GM21360 (cell line): ENCODE measurements around the gene ATL1.
"Not testable (repeated sequence)": the region's sequence is repeated elsewhere in the genome, so short reads cannot be mapped to it uniquely, and the experiment has no call there.

Experiments
- ATAC-seq: cut with Tn5 transposase; IDR thresholded peaks from one replicate; pipeline ENCODE4 v1.9.1; 2021; ENCODE audit warnings: mild to moderate bottlenecking, moderate library complexity; ENCODE audit not compliant: unreplicated experiment

Gene ATL1

DNA sequence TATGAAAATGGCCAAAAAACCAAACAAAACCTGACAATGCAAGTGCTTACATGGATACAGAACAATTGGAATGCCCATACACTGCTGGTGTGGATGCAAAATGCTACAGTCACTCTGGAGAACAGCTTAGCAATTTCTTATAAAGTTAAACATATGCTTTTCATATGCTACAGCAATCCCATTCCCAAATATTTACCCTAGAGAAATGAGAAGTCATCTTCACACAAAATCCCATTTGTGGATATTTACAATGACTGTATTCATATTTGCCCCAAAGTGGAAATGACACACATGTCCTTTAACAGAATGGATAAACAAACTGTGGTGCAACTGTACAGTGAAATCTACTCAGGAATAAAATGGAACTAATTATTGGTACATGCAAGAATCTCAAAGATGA, 87.8 kb downstream of the ATL1 start:
- no peak for ATAC-seq

DNA sequence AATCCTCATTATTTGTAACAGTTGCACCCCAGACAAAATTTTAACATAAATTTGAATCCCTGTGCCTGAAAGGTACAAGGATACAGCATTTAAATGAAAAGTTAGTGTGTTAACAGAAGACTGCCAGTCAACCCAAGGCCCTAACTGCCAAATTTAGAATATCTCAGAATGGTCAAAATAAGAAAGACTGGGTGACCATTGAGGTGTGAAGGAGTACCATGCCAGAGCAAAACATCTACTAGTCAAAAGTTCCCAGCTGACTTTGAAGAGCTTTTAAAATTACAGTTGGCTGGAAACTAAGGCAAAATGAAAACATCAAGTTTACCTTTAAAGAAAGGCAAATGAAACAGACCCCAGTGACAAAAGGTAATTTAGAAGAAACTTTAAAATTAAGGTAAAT, 89.7 kb downstream of the ATL1 start:
- peak; percentile 46 for ATAC-seq

DNA sequence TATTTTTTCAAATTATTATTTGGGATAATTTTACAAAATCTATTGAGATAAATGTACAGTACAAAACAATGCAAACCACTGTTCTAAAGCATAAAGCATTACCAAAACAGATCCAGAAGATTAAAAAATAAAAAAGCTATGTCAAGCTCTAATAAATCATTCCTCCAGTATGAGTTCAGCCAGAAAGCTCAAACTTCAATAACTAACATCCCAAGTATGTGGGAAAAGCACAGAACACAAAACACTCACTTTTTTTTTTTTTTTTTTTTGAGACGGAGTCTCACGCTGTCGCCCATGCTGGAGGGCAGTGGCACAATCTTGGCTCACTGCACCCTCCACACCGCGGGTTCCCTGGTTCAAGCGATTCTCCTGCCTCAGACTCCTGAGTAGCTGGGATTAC, 96.8 kb downstream of the ATL1 start:
- no peak for ATAC-seq

DNA sequence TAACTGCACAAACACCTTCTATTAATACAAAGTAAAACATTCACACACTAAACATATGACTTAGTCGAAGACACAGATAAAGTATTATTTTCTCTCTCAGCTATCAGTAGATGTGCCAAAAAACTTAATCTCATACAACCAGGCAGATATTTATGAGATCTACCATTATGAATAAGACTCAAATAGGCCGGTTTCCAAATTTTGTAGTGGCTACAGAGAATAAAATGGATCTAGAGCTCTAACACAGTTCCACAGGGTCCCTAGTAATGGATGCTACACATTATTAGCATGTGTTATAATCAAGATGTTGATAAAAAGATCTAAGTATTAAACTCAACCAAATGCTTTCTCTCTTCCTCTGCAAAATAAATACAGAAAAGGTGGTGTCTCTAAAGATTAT, 97.8 kb downstream of the ATL1 start:
- ATAC-seq, result no peak

DNA sequence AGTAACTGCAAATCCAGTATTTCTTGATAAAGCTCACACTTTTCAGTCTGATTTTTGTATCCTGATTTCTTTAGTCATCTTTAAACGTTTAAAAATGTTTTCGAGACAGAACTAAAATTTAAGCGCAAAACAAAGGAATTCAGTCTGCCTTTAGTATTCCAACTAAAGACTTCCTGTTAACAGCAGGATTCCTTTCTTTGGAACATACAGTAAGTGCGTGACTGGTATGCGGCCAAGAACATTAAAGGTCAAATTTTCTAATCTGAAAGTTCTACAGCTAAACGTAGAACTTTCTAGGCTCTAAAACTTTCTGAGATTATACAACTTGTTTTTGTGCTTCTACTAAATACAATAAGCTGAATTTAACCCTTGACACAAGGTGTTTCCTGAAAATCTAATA, 98.3 kb downstream of the ATL1 start:
- ATAC-seq, result no peak

DNA sequence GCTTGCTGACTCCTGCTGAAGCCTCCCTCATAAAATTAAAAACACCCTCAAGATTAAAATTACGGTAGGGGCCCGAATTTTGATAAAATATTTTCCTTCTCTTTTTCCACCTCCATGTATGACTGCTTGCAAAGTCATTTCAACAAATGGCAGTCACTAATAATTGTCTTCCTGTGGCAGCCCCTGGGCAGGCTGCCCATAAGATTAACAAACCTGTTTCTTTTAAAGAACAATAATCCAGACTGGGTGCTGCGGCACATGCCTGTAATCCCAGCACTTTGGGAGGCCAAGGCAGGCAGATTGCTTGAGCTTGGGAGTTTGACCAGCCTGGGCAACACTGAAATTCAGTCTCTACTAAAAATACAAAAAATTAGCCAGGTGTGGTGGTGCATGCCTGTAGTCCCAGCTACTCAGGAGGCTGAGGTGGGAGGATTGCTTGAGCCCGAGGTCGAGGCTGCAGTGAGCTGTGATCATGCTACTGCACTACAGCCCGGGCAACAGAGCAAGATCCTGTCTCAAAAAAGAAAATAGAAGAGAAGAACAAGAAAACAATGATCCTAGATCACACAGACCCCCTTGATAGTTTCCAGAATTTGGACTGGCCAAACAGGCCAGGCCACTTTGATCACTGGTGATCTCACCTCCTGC, 99.5 kb downstream of the ATL1 start:
- ATAC-seq, result no peak

DNA sequence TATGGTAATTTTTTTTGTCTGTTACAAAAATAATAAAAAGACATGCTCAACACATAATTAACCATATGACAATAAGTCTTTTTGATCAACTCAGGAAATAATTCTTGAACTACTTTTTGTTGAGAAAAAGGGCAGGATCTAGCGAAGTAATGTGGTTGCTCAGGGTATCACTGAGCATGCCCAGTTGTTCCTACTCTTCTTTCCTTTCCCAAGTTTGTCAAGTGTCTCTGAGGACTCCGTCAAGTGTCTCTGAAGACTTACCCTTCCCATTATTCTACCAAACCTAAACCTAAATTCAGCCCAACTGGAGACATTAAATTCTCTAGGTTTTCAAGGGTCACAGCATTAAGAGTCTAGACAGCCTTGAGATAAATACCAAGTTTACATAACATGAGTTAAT, 104.6 kb downstream of the ATL1 start:
- not testable (repeated sequence) for ATAC-seq

DNA sequence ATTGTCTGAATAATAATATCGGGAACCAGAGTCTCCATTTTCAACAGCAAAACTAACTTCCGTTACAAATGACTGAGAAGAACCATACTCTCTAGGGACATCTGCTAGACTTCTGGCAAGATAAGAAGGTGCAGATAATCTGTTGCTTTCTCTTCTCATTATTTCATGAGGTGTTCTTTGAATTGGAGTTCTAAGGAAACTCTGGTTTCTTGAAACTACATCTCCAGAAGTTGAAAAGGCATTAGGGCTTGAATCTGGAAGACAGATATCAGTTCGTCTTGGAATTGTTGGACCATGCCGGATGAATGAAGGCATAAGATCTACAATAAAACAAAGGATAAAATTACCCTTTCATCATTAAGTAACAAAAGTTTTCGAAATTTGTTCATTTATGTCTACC, 105.4 kb downstream of the ATL1 start:
- not testable (repeated sequence) for ATAC-seq

DNA sequence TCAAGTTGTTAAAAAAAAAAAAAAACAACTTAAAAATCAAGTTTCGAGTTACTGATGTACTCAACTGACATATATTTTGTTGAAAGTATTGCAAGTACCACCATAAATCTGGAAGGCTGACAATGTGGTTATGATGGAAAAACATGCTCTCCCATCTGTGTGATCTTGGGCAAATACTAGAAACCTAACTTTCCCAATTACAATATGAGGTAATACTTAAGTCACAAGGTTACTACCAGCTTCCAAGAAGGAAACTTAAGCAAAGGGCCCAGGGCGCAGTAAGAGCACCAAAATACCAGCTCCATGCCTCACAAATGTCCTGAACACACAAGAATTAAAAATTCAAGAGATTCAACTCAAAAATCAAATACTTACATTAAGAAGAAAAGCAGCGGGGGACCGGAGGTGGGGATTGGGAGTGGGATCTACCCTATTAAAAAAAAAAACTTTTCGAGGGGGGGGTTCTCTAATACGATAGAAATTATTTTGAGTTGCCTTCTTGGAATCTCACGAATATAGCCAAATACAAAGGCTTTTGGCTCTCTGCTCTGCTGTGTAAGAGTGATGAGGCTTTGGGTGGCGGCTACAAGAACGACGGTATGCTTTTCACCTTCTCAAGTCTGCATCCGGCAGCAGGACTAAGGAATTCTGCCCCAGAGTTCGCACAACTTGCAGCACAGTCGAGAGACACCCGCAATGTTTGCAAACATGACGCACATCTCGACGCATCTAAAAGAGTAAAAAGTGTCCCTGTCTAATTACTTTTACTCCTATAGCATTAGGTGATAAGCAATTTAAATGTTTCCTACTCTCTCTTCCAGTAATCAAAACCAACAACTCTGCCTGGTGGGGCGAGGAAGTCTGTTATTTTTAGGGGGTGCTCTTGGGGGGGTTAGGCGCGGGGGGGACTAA, 107.1 kb downstream of the ATL1 start:
- no peak for ATAC-seq

DNA sequence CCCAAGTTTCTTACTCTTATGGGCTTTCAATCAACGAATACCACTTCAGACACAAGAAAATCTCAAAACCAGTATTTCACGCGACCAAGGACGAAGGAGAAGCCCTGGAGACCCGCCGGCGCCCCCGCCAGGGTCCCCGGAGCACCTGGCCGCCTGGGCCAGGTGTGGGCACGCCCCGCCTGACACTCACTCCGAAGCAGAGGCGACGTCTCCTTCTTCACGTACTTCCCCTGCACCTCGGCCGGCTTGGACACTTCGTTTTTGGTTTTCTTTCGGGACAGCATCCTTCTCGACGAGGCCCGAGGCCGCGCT, 107.7 kb downstream of the ATL1 start:
- peak; percentile 37 for ATAC-seq

DNA sequence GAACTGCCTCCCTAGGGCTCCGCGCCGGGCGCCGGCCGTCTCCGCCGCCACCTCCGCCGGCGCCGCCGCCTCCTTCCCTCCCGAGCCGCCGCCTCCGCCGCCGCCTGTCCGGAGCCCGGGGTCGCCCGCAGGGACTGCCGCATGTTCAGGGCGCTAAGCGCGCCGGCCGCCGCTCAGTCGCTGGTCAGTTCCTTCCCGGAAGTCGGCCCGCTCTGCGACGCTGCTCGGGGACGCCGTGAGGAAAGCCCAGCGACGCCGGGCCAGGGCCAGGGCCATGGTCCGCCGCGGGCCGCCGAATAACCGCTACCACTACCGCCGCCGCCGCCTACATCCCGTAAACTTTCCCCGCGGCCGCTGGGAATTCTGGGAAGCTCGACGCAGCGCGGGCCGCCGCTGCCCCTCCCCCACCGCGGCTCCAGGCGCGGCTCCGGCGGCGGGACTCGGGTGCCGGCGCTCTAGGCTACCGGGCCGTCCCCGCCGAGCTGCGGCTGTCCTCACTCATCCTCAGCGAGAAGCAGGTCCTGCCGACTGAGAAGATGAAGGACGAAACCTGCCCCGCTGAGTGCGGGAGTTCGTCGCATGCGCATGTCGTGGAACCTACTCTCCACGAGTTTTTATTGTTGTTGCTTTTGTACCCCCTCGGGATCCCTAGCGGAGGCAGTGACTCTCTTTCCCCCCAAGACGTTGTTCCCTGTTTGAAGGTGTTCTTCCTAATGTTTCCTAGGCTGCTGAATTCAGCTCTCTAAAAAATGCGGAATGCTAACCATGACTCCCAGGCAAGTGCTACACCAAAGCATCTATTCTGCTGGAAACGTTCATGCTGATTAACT, 108.3 kb downstream of the ATL1 start, which contains the start of gene SAV1:
SAV1 (minus strand) TSS at position 311 of the 830 bp plus-strand sequence. CDS start 339 bp downstream, outside the sequence.
- peak; percentile 42 for ATAC-seq

DNA sequence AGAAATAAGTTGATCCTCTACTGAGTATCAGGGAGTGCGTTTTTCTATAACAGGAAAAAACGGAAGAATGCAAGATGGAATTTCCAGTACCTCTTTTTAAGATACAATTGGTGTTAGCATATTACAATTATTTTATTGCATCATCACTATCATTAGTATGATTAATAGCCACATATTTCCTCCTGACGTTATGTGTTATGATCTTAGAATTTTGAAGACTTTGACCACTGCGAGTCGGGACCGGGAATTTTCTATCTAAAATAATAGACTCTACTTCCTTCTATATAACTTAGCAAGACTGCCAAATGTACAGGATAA, 108.8 kb downstream of the ATL1 start:
- ATAC-seq, result no peak

DNA sequence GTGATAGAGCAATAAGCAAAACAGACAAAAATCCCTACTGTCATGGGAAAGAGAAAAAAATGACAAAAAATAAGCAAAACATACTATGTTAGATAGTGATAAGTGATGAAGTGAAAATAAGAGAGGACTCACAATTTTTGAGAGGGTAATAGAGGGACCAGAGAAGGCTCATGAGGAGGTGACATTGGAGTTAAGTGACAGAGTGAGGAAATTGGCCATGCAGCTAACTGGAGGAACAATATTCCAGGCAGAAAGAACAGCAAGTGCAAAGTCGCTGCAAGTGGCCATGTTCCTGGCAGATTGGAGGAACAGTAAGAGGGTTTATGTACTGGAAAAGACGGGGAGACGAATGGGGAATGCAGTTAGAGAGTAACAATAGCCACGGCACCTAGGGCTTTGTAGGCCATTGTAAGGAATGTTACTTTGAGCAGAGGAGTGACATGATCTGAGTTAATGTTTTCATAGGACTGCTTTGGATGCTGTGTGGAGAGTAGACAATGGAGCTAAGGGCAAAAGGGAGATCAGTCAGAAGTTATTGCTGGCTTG, 109.6 kb downstream of the ATL1 start:
- no peak for ATAC-seq

DNA sequence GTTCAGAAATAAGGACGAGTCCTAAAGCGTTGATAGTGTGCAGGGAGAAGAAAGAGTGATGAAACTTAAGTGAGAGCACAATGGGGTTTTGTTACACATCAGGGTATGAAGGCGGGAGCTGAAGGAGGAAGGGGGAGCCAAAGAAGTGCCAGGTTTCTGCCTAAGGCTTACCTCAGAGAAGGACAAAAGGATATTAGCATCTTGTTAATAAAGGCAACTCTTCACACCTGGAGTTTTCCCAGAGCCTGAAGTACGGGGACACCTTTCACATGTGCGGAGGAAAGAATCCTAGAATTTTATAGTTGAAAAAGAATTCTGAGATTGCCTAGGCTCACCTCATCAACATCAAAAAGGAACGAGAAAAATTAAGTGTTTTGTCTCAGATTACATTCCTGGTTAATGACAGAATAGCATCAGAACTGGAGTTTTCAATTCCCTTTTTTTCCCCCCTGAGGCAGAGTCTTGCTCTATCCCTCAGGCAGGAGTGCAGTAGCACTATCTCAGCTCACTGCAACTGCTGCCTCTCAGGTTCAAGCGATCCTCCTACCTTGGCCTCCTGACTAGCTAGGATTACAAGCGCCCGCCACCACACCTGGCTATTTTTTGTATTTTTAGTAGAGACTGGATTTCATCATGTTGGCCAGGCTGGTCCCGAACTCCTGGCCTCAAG, 110.4 kb downstream of the ATL1 start:
- no peak for ATAC-seq

DNA sequence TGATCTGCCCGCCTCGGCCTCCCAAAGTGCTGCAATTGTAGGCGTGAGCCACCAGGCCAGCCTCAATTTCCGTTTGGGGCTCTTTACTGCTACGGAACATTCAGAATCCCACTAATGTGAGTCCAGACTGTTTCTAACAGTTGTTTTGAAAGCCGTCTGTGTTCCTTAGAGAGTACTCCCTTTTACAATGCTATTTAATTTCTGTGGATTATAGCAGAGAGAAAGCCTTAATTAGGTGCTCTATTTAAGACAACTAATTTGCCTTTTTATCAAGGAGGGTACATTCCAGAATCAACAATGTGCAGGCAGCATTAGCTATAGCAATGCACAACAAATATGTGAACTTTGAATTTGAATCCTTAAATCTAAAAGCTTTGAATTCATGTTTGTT, 110.9 kb downstream of the ATL1 start:
- no peak for ATAC-seq

DNA sequence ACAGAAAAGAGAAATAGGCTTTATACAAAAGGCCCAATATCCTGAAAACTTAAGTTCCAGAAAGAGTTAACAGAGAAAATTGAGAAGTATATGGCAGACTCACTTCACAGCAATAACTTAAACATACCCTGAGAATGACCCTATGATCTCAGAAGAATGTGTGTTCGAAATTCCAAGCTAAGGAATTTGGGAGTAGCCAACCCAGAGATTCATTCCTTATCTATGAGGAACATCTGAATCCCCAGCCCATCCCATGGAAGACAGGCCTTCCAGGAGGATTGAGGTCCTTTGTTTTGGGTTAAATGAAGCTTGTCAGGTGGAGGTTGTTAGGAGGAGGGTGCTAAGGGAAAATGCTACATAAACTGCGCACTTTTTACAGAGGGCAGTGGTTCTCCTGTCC, 115.7 kb downstream of the ATL1 start:
- no peak for ATAC-seq

DNA sequence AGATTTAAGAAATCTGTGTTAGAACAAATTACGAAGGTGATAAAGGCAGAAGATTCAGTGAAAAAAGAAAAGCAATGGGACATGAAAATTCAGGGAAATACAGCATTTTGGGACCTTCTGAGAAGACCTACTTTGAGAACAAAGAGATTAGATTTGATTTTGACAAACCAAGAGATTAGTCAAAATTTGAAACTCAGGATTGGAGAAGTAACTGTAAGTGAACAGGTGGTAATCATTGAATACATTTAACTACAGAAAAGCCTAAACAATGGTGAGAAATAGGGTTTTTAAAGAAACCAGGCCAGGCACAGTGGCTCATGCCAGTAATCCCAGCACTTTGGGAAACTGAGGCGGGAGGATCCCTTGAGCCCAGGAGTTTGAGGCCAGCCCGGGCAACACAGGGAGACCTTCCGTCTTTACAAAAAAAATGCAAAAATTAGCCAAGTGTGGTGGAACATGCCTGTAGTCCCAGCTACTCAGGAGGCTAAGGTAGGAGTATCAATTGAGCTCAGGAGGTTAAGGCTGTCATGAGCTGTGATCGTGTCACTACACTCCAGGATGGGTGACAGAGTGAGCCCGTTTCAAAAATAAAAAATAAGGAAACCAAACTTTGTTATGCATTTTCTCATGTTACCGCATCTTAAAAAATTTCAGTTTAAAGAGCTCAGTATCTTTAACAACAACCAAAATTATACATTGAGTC, 117.0 kb downstream of the ATL1 start:
- no peak for ATAC-seq

DNA sequence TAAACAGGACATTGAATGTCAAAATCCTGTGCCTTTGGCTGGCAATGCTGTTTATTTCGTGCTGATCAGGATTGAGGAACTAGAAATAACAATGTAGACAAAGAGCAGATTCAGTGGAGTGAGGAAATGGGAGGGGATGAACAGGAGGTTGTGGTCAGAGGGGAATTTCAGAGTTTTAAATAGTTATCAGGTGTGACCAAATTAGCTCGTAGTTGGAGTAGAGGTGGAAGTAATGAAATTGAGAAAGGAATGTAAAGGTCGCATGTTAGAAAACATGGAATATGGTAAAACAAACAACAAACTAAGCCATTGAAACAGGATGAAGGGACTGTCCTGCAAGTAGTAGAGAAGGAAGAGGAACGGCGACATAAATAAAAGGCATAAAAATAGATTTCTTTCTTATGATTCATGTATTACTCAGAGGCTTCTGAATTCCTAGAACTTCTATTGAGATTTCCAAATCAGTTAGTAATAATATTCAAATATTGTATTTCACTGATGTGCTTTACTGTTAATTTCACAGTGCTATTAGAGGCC, 117.7 kb downstream of the ATL1 start:
- ATAC-seq, result no peak

DNA sequence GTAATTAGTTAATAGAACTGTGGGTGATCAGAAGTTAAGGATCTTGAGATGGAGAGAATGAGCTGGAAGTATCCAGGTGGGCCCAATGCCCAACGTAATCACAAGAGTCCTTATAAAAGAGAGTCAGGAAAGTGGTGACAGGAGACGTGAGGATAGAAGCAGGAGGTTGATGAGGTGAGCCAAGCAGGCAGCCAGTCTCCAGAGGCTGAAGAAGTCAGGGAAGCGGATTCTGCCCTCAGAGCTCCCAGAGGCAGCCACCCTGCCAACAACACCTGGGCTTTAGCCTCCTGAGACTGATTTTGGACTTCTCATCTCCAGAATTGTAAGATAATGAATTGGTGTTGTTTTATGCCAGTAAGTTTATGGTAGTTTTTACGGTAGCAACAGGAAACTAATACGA, 118.2 kb downstream of the ATL1 start:
- ATAC-seq, result no peak

DNA sequence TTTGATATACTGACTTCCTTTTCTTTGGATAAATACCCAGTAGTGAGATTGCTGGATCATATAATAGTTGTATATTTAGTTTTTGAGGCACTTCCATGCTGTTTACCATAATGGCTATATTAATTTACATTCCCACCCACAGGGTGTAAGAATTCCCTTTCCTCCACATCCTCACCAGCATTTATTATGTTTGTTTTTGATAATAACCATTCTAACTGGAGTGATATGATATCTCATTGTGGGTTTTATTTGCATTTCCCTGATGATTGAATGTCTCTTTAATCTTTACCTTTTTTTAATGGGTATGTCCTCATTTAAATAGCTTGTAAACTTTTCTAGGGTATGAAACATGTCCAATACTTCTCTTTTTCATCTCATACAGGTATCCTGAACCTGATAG, 119.7 kb downstream of the ATL1 start:
- no peak for ATAC-seq
